ENCODE results near the gene JPH4. TPM values are rescaled to one million over a fixed set of nuclear protein-coding genes. Genes with fewer than 3 reads are reported as not detected.

The JPH4 gene
- total and polyA plus RNA-seq, 7 donors = 0.01 to 0.62 (median 0.13) TPM

- Histone ChIP-seq H3K4me1 (no peaks in the 10 kb centered on the region), H3K27ac (no peak overlapping the region), H3K9me3 (no peaks in the 10 kb centered on the region), H3K27me3 (ENCODE audit: insufficient read depth in 3 of 3, low read length in 2 of 3) (peaks cover 0 to 46% (median 31%) of the 10 kb centered on the region in 3 donors), H3K36me3 (ENCODE audit: insufficient read depth in 1 of 2, low read depth in 1 of 2) (no peaks in the 10 kb centered on the region), H3K4me3 (no peak overlapping the region)
- TF ChIP-seq CTCF (IDR thresholded peaks at IDR 0.05) = no peak
- ATAC-seq (peak in 1 of 4 donors; percentile 35), DNase-seq (no peak)
- WGBS, 3 donors = 42 to 52% (median 43%) methylated on average over 4 of the region's 4 CpGs
- intact Hi-C loops (cut with DNase I) = no loop called here
Measured at GRCh38 chr14:23572836-23573235, 5.8 kb downstream of the JPH4 start.

DNA sequence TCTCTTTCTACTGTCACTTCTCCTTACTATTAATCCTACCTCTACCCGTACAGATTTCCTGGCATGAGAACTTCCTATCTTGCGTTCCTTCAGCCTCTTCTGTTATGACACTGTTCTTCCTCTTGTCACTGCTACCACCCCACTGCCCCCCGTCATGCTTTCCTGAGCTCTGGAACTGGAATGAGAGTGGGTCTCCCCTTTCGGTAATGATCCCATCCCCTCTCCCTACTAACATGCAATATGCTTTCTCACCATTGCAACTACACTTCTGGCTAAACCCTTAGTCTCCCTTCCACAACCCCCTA lies 6.1 kb downstream of the JPH4 start:
- DNase-seq (no peak), ATAC-seq (no peak)
- H3K36me3 ChIP-seq (ENCODE audit: insufficient read depth in 1 of 2, low read depth in 1 of 2) = no peaks in the 10 kb centered on the region
- H3K4me1 ChIP-seq = peaks cover 3% of the 10 kb centered on the region
- H3K27me3 ChIP-seq (ENCODE audit: insufficient read depth in 3 of 3, low read length in 2 of 3) = peaks cover 0 to 44% (median 27%) of the 10 kb centered on the region in 3 donors
- WGBS, 3 donors = 56 to 61% (median 56%) methylated on average over 4 of the region's 4 CpGs
- intact Hi-C loops (cut with DNase I) = no loop called here
- no peak overlapping the region for H3K4me3 ChIP-seq
- no peak for TF ChIP-seq CTCF (IDR thresholded peaks at IDR 0.05)
- H3K27ac ChIP-seq = no peak overlapping the region
- H3K9me3 ChIP-seq = no peaks in the 10 kb centered on the region

- DNase-seq (no peak), ATAC-seq (no peak)
- intact Hi-C loops (cut with DNase I) = no loop called here
- no peak for TF ChIP-seq CTCF (IDR thresholded peaks at IDR 0.05)
- Histone ChIP-seq H3K4me1 (peaks cover 3% of the 10 kb centered on the region), H3K27me3 (ENCODE audit: insufficient read depth in 3 of 3, low read length in 2 of 3) (peaks cover 0 to 38% (median 22%) of the 10 kb centered on the region in 3 donors), H3K9me3 (no peaks in the 10 kb centered on the region), H3K4me3 (no peak overlapping the region), H3K36me3 (ENCODE audit: insufficient read depth in 1 of 2, low read depth in 1 of 2) (no peaks in the 10 kb centered on the region), H3K27ac (no peak overlapping the region)
- 52 to 60% (median 54%) methylated on average over 14 of the region's 14 CpGs for WGBS, 3 donors
Measured at GRCh38 chr14:23571701-23572523, 6.7 kb downstream of the JPH4 start.

GRCh38 chr14:23570806-23571483 lies 7.6 kb downstream of the JPH4 start:
- peaks cover 3% of the 10 kb centered on the region for H3K4me1 ChIP-seq
- intact Hi-C loops (cut with DNase I) = no loop called here
- peaks cover 0 to 29% (median 12%) of the 10 kb centered on the region in 3 donors for H3K27me3 ChIP-seq (ENCODE audit: insufficient read depth in 3 of 3, low read length in 2 of 3)
- H3K9me3 ChIP-seq = no peaks in the 10 kb centered on the region
- no peak for TF ChIP-seq CTCF (IDR thresholded peaks at IDR 0.05)
- H3K36me3 ChIP-seq (ENCODE audit: insufficient read depth in 1 of 2, low read depth in 1 of 2) = no peaks in the 10 kb centered on the region
- 79 to 84% (median 81%) methylated on average over 19 to 23 of the region's 23 CpGs for WGBS, 3 donors
- DNase-seq = no peak
- H3K4me3 ChIP-seq = no peak overlapping the region
- no peak overlapping the region for H3K27ac ChIP-seq
- ATAC-seq = no peak

Data from psoas muscle (tissue), 8 donors.